C4-2B (cell line): ENCODE results near the gene CCR4.

ENCODE experiments used
- ZFX ChIP-seq: fragments of 450-650 bp; IDR thresholded peaks from 2 replicates; pipeline ENCODE4 v1.6.1; 2017
- TF ChIP-seq, protein P1 (sequence below): fragments of 450-650 bp; conservative IDR thresholded peaks from 2 replicates; pipeline ENCODE4 v1.5.1; 2017; ENCODE audit warnings: mild to moderate bottlenecking

DNA sequence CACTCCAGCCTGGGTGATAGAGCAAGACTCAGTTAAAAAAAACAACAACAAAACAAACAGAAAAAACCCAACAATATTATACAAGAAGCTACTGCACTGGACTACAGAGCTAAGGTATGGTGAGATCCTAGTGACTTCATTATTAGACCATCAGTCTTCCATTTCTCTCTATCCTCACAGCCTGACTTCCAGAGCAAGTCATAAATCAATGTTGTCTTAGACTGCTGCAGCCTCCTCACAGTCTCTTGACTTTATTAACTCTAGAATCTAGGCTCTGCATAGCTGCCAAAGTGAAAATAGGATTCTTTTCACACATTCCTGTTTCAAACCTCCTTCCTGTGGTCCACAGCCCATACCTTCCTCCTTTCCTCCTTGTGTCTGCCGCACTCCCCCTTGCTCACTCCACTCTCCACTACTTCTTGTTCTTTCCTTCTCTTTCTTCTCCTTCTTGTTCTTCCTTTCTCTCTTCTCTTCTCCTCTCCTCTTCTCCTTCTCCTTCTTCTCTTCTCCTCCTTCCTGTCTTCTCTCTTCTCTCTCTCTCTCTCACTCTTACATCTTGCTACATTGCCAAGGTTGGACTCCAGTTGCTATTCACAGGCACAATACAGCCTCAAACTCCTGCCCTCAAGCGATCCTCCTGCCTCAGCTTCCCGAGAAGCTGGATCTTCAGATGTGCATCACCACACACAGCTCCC is 49.4 kb downstream of the CCR4 start:
- TF ChIP-seq, protein P1, sequence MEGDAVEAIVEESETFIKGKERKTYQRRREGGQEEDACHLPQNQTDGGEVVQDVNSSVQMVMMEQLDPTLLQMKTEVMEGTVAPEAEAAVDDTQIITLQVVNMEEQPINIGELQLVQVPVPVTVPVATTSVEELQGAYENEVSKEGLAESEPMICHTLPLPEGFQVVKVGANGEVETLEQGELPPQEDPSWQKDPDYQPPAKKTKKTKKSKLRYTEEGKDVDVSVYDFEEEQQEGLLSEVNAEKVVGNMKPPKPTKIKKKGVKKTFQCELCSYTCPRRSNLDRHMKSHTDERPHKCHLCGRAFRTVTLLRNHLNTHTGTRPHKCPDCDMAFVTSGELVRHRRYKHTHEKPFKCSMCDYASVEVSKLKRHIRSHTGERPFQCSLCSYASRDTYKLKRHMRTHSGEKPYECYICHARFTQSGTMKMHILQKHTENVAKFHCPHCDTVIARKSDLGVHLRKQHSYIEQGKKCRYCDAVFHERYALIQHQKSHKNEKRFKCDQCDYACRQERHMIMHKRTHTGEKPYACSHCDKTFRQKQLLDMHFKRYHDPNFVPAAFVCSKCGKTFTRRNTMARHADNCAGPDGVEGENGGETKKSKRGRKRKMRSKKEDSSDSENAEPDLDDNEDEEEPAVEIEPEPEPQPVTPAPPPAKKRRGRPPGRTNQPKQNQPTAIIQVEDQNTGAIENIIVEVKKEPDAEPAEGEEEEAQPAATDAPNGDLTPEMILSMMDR, result no peak
- TF ChIP-seq ZFX, result no peak
